K562 (cell line): Measurements from ENCODE around the gene FARSA. TPM values are rescaled to one million over a fixed set of nuclear protein-coding genes. Genes with fewer than 3 reads are reported as not detected.

Experiments used
- ATAC-seq: fragments of 200-7000 bp; cut with Tn5 transposase; 3 replicates; pipeline ENCODE4 v1.9.1; 2020; ENCODE audit warnings: moderate library complexity
- BruUV-seq: library from RNA; stranded (reverse); fragments of 400-500 nt; replicated peaks from 2 replicates; lab custom pipeline; 2021; lab: Mats Ljungman, UMichigan
- CTCF ChIA-PET: fragments of 300-600 bp; formaldehyde crosslinking; extraction: SDS; loops from one replicate; lab custom pipeline; 2021; ENCODE audit warnings: low intra/inter-chr PET ratio; lab: Yijun Ruan, JAX
- POLR2A ChIA-PET: fragments of 300-600, 350-650 bp; sonication (Branson Sonifier 250); formaldehyde crosslinking; extraction: SDS; loops from one replicate; lab custom pipeline; 2021; ENCODE audit warnings: antibody characterized with exemption, inconsistent platforms; lab: Yijun Ruan, JAX
- DNase-seq, 4 experiments: peaks; one replicate each; pipeline versions ENCODE4 v3.0.0 to v3.0.0-alpha.2; 2011 to 2018; ENCODE audit warnings: low spot score in 3 of 4, mixed read lengths in 3 of 4; ENCODE audit errors: extremely low read depth in 1 of 4
- FAIRE-seq: peaks from 2 replicates; lab custom pipeline; 2011; peaks lifted over from hg19 to GRCh38; lab: Jason Lieb, UNC
- H2AFZ ChIP-seq: 2 replicates; pipeline ENCODE4 v1.6.0; 2011; ENCODE audit warnings: low read depth, low read length, control low read depth, inconsistent platforms
- H3K27ac ChIP-seq: fragments of 200-600 bp; 3 replicates; pipeline ENCODE4 v1.8.0; 2011; ENCODE audit warnings: low read depth, mild to moderate bottlenecking, control low read depth, inconsistent platforms, low read length, moderate library complexity, mixed read lengths; ENCODE audit errors: extremely low read depth
- H3K27me3 ChIP-seq, 2 experiments: fragments of 300-600 bp in 1 of 2; 2 replicates in 1 of 2; 3 replicates in 1 of 2; pipeline versions ENCODE4 v1.6.0 to v1.8.0; 2011; ENCODE audit warnings: inconsistent platforms in 2 of 2, low read length in 2 of 2, mild to moderate bottlenecking in 1 of 2, mixed read lengths in 1 of 2, moderate library complexity in 1 of 2; ENCODE audit not compliant: control insufficient read depth in 2 of 2, insufficient read depth in 2 of 2
- H3K36me3 ChIP-seq: fragments of 300-600 bp; 3 replicates; pipeline ENCODE4 v1.8.0; 2011; ENCODE audit warnings: mild to moderate bottlenecking, low read length, inconsistent platforms; ENCODE audit not compliant: control insufficient read depth, insufficient read depth
- H3K4me1 ChIP-seq, 2 experiments: fragments of 200-600 bp in 1 of 2; replicated peaks in 1 of 2; 2 replicates in 1 of 2; 3 replicates in 1 of 2; pipeline versions ENCODE4 v1.5.1 to v1.8.0; 2011; ENCODE audit warnings: inconsistent platforms in 2 of 2, low read length in 2 of 2, mild to moderate bottlenecking in 1 of 2, mixed read lengths in 1 of 2, moderate library complexity in 1 of 2; ENCODE audit not compliant: control insufficient read depth in 2 of 2, insufficient read depth in 2 of 2
- H3K4me2 ChIP-seq: 2 replicates; pipeline ENCODE4 v1.6.1; 2011; ENCODE audit warnings: low read length, control low read depth, inconsistent platforms, mixed read lengths; ENCODE audit not compliant: insufficient read depth
- H3K4me3 ChIP-seq: fragments of 200-600 bp; sonication (generic), shearing (Covaris generic); 2 replicates; pipeline ENCODE4 v1.5.1; 2016; ENCODE audit warnings: control low read depth, inconsistent platforms
- H3K79me2 ChIP-seq: fragments of 200-600 bp; 3 replicates; pipeline ENCODE4 v1.8.0; 2011; ENCODE audit warnings: low read length, inconsistent platforms; ENCODE audit not compliant: control insufficient read depth, insufficient read depth
- H3K9ac ChIP-seq, 2 experiments: 2 replicates each; pipeline versions ENCODE4 v1.6.0 to v1.6.1; 2011; ENCODE audit warnings: low read depth in 2 of 2, low read length in 2 of 2, control low read depth in 1 of 2, inconsistent platforms in 1 of 2, mild to moderate bottlenecking in 1 of 2, mixed read lengths in 1 of 2; ENCODE audit not compliant: insufficient read depth in 1 of 2
- H3K9me1 ChIP-seq: one replicate; pipeline ENCODE4 v1.6.0; 2011; ENCODE audit warnings: inconsistent platforms, mild to moderate bottlenecking, low read length, moderate library complexity; ENCODE audit not compliant: control insufficient read depth, insufficient read depth
- H3K9me3 ChIP-seq: replicated peaks from 2 replicates; pipeline ENCODE4 v1.5.1; 2011; ENCODE audit warnings: low read depth, low read length, inconsistent platforms; ENCODE audit not compliant: control insufficient read depth, insufficient read depth
- H4K20me1 ChIP-seq: replicated peaks from 2 replicates; pipeline ENCODE4 v1.6.1; 2011; ENCODE audit warnings: low read length, inconsistent platforms, mixed read lengths; ENCODE audit not compliant: control insufficient read depth, insufficient read depth
- CHD1 ChIP-seq: fragments of 200-600 bp; sonication (generic); IDR thresholded peaks from one replicate; pipeline ENCODE4 v1.6.1; 2012; ENCODE audit warnings: mild to moderate bottlenecking, moderate library complexity, low read length, inconsistent platforms
- ETS1 ChIP-seq: conservative IDR thresholded peaks from 2 replicates; pipeline ENCODE4 v1.6.1; 2011; ENCODE audit warnings: low read depth, mild to moderate bottlenecking, low read length; ENCODE audit not compliant: control insufficient read depth
- EWSR1 ChIP-seq: fragments of 450-650 bp; IDR thresholded peaks from 2 replicates; pipeline ENCODE4 v1.6.1; 2018; ENCODE audit warnings: borderline replicate concordance, mild to moderate bottlenecking, low read depth, moderate library complexity; ENCODE audit not compliant: partially characterized antibody
- HCFC1 ChIP-seq: IDR thresholded peaks from 2 replicates; pipeline ENCODE4 v1.6.1; 2012; ENCODE audit warnings: low read depth, low read length, improper control_type of control experiment
- PML ChIP-seq: IDR thresholded peaks from 2 replicates; pipeline ENCODE4 v1.6.1; 2012; ENCODE audit warnings: low read length, inconsistent platforms
- POLR2AphosphoS5 ChIP-seq: IDR thresholded peaks from 2 replicates; pipeline ENCODE4 v1.6.1; 2011; ENCODE audit warnings: mild to moderate bottlenecking, low read depth, low read length, moderate library complexity; ENCODE audit not compliant: control insufficient read depth, insufficient read depth
- RBFOX2 ChIP-seq: fragments of 200-400 bp; formaldehyde crosslinking; IDR thresholded peaks from 2 replicates; pipeline ENCODE4 v1.6.1; 2017; ENCODE audit warnings: low read depth, mild to moderate bottlenecking, low read length, moderate library complexity
- ZBED1 ChIP-seq: IDR thresholded peaks from 2 replicates; pipeline ENCODE4 v1.6.1; 2014
- ZBTB1 ChIP-seq: sonication (generic); formaldehyde crosslinking; IDR thresholded peaks from 2 replicates; pipeline ENCODE4 v1.8.1; 2023; ENCODE audit warnings: missing genetic modification reagents, low read depth, mild to moderate bottlenecking, borderline replicate concordance
- ZFP91 ChIP-seq: sonication (generic); formaldehyde crosslinking; IDR thresholded peaks from 2 replicates; pipeline ENCODE4 v1.8.0; 2022; ENCODE audit warnings: mild to moderate bottlenecking, missing genetic modification reagents
- ZKSCAN1 ChIP-seq: fragments of 150-350 bp; IDR thresholded peaks from 2 replicates; pipeline ENCODE4 v1.6.1; 2016; ENCODE audit warnings: low read depth, low read length
- ZNF212 ChIP-seq: fragments of 450-650 bp; formaldehyde crosslinking; IDR thresholded peaks from 2 replicates; pipeline ENCODE4 v1.4.0; 2020; ENCODE audit warnings: mild to moderate bottlenecking
- WGBS: fragments of 100-300 bp; shearing (Covaris generic); methylation state at CpG from one replicate; pipeline ENCODE4 v1.1.6; 2016; ENCODE audit warnings: low coverage, mixed read lengths; ENCODE audit not compliant: insufficient coverage; ENCODE audit errors: missing lambda C conversion rate; 5-methylcytosine and 5-hydroxymethylcytosine counted together
- in situ Hi-C: fragments of 300-500 bp; cut with MboI; formaldehyde crosslinking; loops from 4 replicates; pipeline ENCODE4 v1.15.0; 2018; ENCODE audit warnings: inconsistent platforms, mixed read lengths
- intact Hi-C: fragments of 100-400 bp; cut with micrococcal nuclease; formaldehyde crosslinking; loops from 2 replicates; pipeline ENCODE4 v1.14.2; 2022
- polyA plus RNA-seq, 8 experiments: library from polyadenylated mRNA; depleted of rRNA in 4 of 8; stranded (reverse) in 5 of 8; unstranded in 3 of 8; fragments of >200 nt; fragmentation: Nextera tagmentation in 2 of 8; fragmentation: Illumina TruSeq in 1 of 8; extraction: Ambion mirVana in 2 of 8; extraction: Trizol in 1 of 8; gene quantifications; 2 replicates each; pipeline versions ENCODE4 v1.2.1 to v1.2.3, GENCODE V29; 2011 to 2014; ENCODE audit warnings: inconsistent platforms in 1 of 8, missing spikeins in 1 of 8
- total RNA-seq, 7 experiments: library from RNA; depleted of rRNA in 6 of 7; stranded (reverse); fragments of >200 nt in 6 of 7; fragmentation: Illumina TruSeq in 2 of 7; extraction: Trizol in 2 of 7; gene quantifications; 2 replicates each; pipeline versions ENCODE4 v1.2.1 to v1.2.3, GENCODE V29; 2011 to 2021; ENCODE audit warnings: low replicate concordance in 1 of 7

Gene FARSA
- total and polyA plus RNA-seq, 9 of the 15 experiments (the other 6 are each of a cell fraction or from before 2014, with no cell fraction given), result 25.2 to 237 (median 89.6) TPM

- peak overlapping the region; percentile 98 for H3K4me2 ChIP-seq
- H3K79me2 ChIP-seq, result peaks cover 54% of the 10 kb centered on the region
- no peak for ATAC-seq
- H3K9me1 ChIP-seq, result peaks cover 8% of the 10 kb centered on the region
- no peaks in the 10 kb centered on the region for H3K9me3 ChIP-seq
- in situ Hi-C loops, result no loop called here
- CTCF ChIA-PET, result no interaction called here
- H3K27me3 ChIP-seq, result no peaks in the 10 kb centered on the region
- no peak overlapping the region for H3K4me3 ChIP-seq
- no peak for TF ChIP-seq ZNF212 (CRISPR knock-in tag)
- TF ChIP-seq ZFP91 (CRISPR knock-in tag), result no peak
- TF ChIP-seq ZBED1, result peak; percentile 54; the same call in 1 of the 2 replicates
- peak; percentile 10; the same call in 1 of the 2 replicates for TF ChIP-seq RBFOX2
- no peak for TF ChIP-seq ZBTB1
- no peak for TF ChIP-seq ETS1
- TF ChIP-seq ZKSCAN1, result no peak
- no peak for TF ChIP-seq HCFC1
- TF ChIP-seq PML, result peak; percentile 34; the same call in 1 of the 2 replicates
- TF ChIP-seq EWSR1, result no peak
- peak; percentile 41; the same call in 1 of the 2 replicates for TF ChIP-seq POLR2AphosphoS5
- TF ChIP-seq CHD1, result no peak
- no peak overlapping the region for H2AFZ ChIP-seq
- peaks cover 27 to 44% of the 10 kb centered on the region in 2 experiments for H3K4me1 ChIP-seq
- peak overlapping the region in 1 of 2 experiments; percentile 83; a peak in 1 of 4 replicates for H3K9ac ChIP-seq
- FAIRE-seq, result no peak
- WGBS, result 82% methylated on average over 2 of the region's 2 CpGs
- POLR2A ChIA-PET, result interaction anchor here (0.7 kb wide), 1 partner anchor 20 kb away, joined by 5 read pairs; no protein-coding TSS in a partner anchor
- H4K20me1 ChIP-seq, result peaks cover 31% of the 10 kb centered on the region
- DNase-seq, result no peak
- H3K27ac ChIP-seq, result peak overlapping the region; percentile 60; the same call in 1 of the 3 replicates
- intact Hi-C loops, result no loop called here
- no TSS peak for BruUV-seq
- H3K36me3 ChIP-seq, result peaks cover 61% of the 10 kb centered on the region
These were observed 7.4 kb upstream of the FARSA start for GRCh38 chr19:12940897-12941296.
